ENCODE data around the gene PTH.
A peak's percentile ranks its signal among the peaks of the same experiment; 100 is the strongest.

The PTH gene

DNA sequence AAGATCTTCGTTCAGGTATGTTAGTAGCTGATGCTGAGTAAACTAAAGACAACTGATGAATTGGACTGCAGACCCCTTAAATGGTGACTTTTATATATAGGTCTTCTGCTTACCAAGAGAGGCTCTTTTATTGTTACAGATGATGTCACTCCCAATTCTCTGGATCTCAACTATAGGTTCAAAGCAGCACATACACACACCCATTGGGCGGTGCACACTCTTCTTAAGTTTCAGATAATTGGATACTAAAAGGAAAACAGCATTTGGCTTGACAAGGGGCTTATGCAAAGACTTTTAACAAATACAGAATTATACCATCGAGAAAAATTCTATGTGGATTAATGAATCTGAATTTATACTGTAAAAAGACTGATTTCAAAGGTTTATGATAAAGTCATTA, at the start of gene PTH:
PTH (minus strand) TSS at position 69 of the 400 bp plus-strand sequence. CDS start 3,142 bp downstream, outside the sequence.
- DNase-seq (ENCODE audit: low read depth), result no peak

DNA sequence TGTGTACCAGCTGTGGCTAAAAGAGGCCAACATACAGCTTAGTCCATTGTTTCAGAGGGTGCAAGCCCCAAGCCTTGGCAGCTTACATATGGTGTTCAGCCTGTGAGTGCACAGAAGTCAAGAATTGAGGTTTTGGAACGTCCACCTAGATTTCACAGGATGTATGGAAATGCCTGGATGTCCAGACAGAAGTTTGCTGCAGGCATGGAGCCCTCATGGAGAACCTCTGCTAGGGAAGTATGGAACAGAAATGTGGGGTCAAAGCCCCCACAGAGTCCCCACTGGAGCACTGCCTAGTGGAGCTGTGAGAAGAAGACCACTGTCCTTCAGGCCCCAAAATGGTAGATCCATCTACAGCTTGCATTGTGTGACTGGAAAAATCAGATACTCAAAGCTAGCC, 42.2 kb upstream of the PTH start:
- DNase-seq (ENCODE audit: low read depth), result no peak

DNA sequence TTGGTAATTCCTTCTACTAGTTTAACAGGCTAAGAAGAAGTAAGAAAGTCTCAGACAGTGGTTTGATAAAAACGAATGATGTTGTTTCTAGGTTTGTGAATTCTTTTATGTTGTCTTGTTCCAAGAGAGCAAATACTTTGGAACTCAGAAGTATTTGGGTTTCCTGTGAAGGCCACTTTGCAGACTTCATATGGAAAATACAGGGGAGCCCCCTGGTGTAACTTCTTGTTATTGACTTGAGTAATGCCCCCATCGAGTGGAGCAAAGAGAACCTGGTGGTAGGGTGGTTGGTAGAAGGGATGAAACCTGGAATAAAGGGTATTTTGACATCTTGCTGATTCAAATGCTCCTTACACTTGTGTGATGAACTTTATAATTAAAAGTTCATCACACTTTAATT, 40.0 kb upstream of the PTH start:
- DNase-seq (ENCODE audit: low read depth), result no peak

DNA sequence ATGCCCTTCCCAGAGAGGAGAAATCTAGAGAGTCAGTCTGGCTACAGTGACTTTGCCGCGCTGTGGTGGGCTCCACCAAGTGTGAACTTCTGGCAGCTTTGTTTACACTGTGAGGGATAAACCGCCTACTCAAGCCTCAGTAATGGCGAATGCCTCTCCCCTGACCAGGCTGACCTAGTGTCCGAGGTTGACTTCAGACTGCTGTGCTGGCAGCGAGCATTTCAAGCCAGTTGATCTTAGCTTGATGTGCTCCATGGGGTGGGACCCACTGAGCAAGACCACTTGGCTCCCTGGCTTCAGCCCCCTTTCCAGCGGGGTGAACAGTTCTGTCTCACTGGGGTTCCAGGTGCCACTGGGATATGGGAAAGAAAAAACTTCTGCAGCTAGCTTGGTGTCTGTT, 38.6 kb upstream of the PTH start:
- no peak for DNase-seq (ENCODE audit: low read depth)

DNA sequence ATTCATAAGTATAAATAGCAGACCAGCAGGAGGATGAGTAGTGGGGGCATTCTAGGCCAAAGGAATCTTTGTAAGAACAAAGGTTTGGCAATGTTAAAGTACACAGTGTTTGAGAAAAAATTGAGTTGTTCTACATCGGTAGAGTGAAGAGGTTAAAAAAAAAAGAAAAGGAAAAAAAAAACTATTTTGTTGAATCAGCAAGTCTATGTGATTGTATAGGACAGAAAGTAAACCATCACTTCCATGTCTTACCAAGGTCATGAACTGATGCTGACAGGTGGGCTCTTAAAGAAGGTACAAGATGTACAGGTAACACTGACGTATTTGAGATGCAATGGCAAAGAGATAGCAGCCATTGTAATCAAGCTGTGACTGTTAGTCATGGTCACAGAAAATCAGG, 29.5 kb upstream of the PTH start:
- DNase-seq (ENCODE audit: low read depth), result no peak

DNA sequence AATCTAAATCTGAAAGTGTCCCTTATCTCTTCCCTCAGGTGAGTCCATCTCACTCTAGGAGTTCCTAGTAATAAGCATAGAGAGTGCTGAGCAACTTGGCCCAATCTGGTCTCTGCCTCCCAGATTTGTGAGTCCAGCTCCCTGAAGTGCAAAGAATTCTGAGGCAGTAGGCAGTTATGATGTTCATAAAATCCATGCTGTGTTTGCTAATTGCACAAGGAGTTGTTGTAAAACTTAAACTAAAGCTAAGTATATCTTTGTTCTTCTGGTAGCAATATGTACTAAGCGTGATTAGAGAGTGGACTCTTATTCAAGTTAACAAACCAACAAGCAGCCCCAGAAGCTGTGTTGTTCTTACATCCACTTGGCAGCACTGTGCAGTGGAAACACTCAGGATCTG, 7.6 kb upstream of the PTH start:
- DNase-seq (ENCODE audit: low read depth), result no peak

DNA sequence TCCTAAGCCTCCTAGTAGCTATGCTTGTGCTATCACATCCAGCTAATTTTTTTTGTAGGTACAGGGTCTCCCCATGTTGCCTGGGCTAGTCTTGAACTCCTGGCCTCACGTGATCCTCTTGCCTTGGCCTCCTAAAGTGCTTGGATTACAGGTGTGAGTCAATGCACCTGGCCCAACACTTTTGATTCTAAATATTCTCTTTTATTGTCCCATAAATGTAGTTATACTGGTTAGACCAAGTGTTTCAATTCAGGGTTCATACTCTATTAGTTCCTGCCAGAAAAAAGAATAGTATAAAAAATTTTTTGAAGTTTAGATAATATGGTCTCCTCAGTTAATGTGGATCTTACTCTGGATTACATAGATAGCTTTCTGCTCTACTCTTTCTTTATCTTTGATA, 6.7 kb upstream of the PTH start:
- DNase-seq (ENCODE audit: low read depth), result no peak

DNA sequence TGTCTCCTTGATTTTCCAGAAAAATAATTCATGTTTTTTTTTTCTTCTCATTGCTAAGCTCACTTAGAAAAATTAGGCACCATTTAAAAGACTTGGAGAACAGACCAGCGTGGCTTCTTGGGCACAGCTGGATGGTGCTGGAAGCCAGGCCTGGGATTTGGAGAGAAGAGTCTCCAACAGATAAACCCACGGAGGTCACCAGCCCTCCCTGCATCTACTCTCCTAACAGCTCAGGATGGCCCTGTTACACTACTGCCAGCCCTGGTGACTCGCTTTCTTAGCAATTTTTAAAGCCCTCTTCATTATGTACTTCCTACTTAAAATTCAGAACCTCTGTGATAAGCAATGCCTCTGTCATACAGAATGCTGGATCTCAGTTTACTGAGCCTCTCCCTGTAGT, 1.7 kb downstream of the PTH start:
- no peak for DNase-seq (ENCODE audit: low read depth)

DNA sequence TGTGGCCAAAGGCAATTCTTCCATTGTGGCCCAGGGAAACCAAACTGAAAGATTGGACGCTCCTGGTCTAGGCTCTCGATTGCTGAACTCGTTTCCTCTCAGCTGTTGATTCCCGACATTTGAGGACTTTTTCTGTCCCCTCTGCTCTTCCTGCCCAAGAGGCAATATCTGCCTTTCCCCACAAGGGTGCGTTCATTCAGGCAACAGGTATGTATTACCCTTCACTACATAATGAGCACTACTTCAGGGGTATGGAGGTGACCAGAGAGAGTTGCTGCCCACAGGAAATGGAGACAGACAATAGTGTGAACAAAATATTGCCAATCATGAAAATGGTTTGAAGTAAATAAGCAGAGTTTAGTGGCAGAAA, 8.2 kb downstream of the PTH start:
- DNase-seq (ENCODE audit: low read depth), result no peak

DNA sequence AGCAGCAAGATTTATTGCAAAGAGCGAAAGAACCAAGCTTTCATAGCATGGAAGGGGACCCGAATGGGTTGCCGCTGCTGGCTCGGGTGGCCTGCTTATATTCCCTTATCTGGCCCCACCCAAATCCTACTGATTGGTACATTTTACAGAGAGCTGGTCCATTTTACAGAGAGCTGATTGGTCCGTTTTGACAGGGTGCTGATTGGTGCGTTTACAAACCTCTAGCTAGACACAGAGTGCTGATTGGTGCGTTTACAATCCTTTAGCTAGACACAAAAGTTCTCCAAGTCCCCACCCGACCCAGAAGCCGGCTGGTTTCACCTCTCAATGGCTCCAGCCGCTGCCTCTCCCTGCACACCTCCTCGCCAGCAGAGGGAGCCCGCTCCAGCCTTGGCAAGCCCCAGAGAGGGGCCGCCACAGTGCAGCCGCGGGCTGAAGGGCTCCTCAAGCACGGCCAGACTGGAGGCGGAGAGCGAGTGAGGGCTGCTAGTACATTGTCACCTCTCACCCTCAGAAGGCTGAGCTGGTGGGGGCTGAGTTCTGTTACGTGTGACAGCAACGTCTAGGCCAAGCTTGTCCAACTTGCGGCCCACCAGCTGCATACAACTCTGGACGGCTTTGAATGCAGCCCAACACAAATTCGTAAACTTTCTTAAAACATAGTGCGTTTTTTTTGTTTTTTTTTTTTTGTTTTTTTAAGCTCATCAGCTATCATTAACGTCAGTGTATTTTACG, 8.7 kb downstream of the PTH start:
- DNase-seq (ENCODE audit: low read depth), result no peak

DNA sequence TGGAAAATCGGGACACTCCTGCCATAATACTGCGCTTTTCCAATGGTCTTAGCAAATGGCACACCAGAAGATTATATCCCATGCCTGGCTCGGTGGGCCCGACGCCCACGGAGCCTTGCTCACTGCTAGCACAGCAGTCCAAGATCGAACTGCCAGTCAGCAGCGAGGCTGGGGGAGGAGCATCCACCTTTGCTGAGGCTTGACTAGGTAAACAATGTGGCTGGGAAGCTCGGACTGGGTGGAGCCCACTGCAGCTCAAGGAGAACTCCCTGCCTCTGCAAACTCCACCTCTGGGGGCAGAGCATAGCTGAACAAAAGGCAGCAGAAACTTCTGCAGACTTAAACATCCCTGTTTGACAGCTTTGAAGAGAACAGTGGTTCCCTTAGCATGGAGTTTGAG, 15.6 kb downstream of the PTH start:
- no peak for DNase-seq (ENCODE audit: low read depth)

DNA sequence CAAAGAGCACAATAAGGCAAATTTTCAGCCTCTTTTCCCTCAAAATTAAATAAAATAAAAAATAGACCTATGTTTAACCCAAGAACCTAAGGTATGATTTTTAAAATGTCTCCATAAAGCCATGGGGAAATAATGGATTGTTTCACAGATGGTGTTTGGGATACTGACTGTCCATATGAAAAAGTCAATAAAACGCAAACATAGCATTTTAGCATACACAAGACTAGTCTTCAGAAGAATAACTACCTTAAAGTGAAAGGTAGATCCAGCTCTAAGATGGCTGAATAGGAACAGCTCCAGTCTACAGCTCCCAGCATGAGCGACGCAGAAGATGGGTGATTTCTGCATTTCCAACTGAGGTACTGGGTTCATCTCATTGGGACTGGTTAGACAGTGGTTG, 16.1 kb downstream of the PTH start:
- DNase-seq (ENCODE audit: low read depth), result no peak

DNA sequence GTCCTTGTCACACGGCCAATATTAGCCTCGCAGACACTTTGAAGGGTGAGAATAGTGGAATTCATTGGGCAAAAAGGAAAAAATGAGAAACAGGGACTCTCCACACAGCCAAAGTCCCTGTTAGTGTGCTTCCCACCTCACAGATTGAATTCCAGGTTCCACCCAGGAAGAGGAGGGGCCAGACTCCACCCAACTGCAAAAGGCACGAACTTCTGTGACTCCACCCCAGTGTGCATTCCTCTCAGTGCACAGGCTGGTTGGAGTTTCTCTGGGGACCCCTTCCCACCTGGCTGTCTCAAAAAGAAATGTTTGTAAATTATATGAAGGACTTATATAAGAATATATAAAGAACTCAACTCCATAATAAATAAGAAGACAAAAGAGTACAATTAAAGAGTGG, 20.7 kb downstream of the PTH start:
- no peak for DNase-seq (ENCODE audit: low read depth)

DNA sequence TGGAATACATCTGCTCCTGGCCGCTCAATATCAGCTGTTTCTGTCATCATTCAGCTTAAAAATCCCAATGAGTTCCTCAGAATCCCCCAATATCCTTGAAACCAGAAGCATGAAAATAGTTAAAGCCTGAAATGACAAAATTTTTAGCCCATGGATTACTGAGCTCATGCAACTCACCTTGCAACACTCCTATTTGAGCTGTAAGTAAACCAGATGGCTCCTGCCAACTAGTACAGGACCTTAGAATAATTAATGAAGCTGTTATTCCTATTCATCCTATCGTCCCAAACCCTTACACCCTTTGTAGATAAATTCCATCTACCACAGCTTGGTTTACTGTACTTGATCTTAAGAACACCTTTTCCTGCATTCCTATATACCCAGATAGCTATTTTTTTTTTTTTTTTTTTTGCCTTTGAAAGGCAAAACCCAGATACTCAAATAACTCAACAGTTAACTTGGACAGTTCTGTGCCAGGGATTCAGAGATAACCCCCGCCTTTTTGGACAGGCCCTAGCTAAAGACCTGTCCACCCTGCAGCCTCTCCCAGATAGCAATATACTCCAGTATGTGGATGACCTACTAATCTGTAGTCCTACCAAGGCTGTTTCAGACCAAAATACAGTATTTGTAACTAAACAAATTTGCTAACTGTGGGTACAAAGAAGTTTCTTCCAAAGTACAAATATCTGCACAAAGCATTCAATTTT, 22.6 kb downstream of the PTH start:
- no peak for DNase-seq (ENCODE audit: low read depth)

DNA sequence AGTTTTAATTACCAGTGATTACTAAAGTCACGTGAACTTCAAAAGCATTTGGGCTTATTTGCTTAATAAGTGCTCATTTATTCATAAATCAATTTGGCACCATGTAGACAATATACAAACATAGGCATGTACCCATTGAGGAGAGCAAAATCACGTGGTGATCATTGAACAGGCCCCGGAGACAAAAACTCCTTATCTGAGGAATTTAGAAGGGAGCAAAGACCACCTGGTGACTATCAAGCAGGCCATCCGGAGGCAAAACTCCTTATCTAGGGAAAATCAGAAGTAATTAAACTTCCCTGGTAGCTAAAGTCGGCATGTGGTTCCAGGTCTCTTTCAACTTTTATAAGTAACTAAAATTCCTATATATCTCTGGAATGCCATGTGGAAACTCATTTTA, 27.0 kb downstream of the PTH start:
- DNase-seq (ENCODE audit: low read depth), result no peak

DNA sequence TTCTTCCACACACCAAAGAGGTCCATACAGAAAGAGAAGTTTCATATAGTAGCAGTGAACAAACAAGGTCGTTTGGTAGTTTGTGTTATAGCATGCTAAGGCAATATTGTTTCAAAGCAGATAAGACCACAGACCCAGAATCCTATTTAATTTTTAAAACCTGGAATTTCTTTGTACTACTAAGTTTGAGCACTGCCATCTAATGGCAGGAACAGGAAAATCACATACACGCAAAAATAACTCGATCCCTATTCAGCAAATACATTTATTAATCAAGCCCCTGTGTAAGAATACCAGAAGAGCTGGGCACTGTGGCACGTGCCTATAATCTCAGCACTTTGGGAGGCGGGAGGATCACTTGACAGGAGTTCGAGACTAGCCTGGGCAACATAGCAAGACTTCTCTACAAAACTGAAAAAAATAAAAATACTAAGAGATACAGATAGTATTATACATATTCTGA, 29.9 kb downstream of the PTH start:
- DNase-seq (ENCODE audit: low read depth), result no peak

DNA sequence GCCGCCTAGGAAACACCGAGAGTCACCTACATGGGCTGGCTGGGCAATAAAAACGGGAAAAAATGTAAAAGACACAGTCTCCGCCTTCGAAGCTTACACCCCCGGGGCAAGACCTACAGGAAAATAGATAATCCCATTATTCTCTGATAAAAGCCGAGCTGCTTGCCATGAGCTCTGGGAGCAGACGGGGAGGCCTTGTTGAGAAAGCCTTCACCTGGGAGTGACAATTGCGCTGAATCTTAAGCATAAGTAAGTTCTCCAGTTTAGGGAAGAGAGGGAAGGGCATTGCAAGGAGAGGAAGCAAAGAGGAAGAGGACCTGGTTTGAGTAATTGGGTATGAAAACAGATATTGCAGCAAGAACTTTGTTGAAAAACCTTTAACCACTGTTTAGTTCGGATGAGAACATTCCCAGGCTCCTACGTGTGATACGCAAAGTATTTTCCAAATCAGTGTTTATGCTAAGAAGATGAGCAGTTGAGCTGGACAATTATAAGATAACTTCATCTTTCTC, 32.0 kb downstream of the PTH start:
- no peak for DNase-seq (ENCODE audit: low read depth)

DNA sequence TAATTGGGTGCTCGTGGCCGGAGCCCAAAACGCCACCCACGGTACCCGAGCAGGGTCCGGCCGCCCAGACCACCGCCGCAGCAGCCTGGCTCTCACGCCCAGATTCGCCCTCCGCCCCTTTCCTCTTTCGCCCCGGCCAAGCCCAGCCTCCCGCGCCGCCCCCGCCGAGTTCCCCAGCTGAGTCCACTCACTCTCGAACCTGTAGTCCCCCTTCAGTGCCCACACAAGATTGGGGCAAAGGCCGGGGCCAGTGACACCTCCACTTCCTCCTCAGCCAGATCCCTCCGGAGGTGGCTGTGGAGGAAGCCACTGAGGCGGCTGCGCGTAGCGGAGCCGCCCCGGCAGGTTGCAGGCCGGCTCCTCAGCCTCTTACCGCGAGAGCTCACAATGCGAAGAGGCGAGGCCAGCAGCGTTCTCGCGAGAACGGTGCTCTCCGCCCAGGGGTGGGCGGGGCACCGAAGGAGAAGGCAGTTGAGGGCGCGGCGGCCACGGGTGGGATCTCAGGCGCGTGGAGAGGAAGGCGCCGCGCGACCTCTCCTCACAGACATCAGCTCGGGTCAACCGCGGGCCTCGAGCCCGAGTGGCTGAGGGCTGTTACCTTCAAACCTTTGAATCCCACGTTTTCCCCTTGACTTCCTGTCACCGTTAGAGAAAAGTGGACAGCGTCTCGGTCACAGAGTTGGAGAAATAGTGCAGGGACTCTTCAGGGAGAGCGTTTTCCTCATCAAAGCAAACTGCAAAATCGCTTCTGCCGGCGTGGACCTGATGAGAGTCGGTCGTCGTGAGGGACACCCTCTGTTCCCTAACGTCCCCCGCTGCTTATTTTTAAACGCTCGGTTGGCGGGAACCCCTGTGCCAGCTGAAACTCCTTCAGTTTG, 32.7 kb downstream of the PTH start, which contains the start of gene BTBD10:
BTBD10 (minus strand) TSS at position 322 of the 878 bp plus-strand sequence. CDS start 18,098 bp downstream, outside the sequence.
- peak; percentile 91 for DNase-seq (ENCODE audit: low read depth)

DNA sequence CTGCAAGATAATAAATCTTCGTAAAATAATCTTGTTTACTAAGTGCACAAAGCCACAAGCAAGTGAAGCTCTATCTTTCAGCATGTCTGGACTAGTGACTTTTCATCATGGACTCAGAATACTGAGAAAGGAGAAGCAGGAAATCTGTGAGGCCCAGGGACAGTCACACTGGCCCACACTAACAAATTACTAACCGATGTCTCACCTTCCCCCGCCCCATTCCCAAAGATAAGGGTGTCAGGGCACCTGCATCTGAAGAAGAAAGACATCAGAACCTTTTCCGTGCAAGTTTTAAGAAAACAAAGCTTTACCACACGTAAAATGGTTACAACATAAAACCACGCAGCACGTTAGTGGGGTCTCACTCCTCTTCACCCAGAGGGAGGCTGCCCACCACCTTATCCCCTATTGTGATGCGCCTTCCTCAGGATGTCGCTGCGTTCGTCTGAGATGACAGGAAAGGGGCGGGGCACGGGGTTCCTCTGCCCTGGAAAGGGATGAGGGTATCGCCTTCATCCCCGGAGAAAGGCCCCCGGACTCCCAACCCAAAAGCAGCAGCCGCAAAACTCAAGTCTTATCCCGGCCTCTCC, 33.4 kb downstream of the PTH start:
- DNase-seq (ENCODE audit: low read depth), result no peak

DNA sequence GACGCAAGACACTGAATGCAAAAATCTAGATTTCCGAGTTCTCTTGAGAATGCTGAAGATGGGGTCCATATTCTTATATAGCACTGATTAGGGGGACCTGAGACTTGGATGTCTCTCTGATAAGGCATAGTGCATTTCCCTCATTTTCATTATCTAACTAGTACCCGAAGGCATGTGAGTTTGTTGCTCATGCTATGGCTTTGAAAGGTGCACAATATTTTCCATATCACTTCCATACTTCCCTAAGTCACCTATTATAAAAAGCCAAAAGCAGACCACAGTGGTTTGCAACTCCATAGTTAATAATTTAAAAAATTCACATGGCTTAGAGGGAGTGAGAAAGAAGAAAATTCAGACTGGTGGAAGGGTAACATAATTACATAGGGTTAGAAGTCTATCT, 34.5 kb downstream of the PTH start:
- DNase-seq (ENCODE audit: low read depth), result no peak

DNA sequence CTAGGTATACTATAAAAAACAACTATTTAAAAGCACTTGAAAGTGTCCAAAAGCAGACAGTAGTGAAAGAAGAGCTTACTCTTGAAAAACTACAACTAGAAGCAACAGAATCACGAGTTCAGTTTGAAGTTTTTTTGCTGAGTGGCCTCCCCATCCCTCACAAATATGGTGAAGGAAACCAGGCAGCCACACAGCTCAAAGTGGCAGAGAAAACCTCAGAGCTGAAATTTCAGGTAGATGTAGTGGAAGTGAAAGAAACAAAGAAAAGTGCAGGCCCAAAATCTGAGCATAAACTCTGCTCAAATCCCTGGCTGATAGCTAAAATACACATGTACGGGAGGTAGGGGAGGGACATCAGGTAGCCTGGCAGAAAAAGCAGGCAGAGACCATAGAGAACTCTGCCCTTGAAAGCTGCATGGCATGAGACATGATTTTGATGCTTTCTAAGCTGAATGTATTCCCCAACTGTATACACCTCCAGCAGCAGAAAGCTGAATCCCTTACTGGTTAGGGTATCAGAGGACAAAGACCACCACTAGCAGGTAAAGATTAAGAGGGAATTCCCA, 44.9 kb downstream of the PTH start:
- DNase-seq (ENCODE audit: low read depth), result no peak

DNA sequence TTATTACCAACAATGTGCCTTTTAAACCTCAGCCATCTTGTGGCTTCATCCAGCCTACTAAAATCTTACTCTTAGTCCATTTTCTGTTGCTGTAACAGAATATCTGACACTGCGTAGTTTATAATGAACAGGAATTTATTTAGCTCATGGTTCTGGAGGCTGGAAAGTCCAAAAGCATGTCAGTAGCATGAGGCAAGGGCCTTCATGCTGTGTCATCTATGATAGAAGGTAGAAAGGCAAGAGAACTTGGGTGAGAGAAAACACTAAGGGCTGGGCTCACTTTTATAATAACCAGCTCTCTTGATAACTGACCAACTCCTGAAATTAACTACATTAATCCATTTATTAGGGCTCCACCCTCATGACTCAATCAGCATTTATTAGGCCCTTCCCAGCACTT, 46.3 kb downstream of the PTH start:
- no peak for DNase-seq (ENCODE audit: low read depth)
